Measurements from ENCODE around the gene SLC25A21.

Gene SLC25A21

GRCh38 chr14:36683083-36683724, 489.2 kb downstream of the SLC25A21 start:
- DNase-seq, result no peak

- no peak for DNase-seq
Observed at GRCh38 chr14:36682338-36682737, 490.1 kb downstream of the SLC25A21 start.

- peak; percentile 29 for DNase-seq
Observed at GRCh38 chr14:36676236-36676635, 496.2 kb downstream of the SLC25A21 start.

- DNase-seq, result no peak
Observed at GRCh38 chr14:36675581-36675980, 496.8 kb downstream of the SLC25A21 start.

- no peak for DNase-seq
Observed at GRCh38 chr14:36674659-36675058, 497.7 kb downstream of the SLC25A21 start.

GRCh38 chr14:36672095-36672494, 500.3 kb downstream of the SLC25A21 start:
- no peak for DNase-seq

GRCh38 chr14:36671149-36671548, 501.3 kb downstream of the SLC25A21 start:
- no peak for DNase-seq

GRCh38 chr14:36667679-36668078, 504.7 kb downstream of the SLC25A21 start:
- DNase-seq, result no peak

GRCh38 chr14:36666416-36667206, 505.8 kb downstream of the SLC25A21 start:
- DNase-seq, result peak; percentile 72

- no peak for DNase-seq
Observed at GRCh38 chr14:36665887-36666415, 506.5 kb downstream of the SLC25A21 start.

GRCh38 chr14:36664322-36665193, 507.8 kb downstream of the SLC25A21 start:
- DNase-seq, result peak; percentile 31

- DNase-seq, result peak; percentile 66
Observed at GRCh38 chr14:36663404-36664321, 508.7 kb downstream of the SLC25A21 start.

GRCh38 chr14:36662543-36663403, 509.6 kb downstream of the SLC25A21 start:
- peak; percentile 80 for DNase-seq

GRCh38 chr14:36662258-36662542, 510.2 kb downstream of the SLC25A21 start:
- DNase-seq, result no peak

GRCh38 chr14:36661506-36662257, 510.7 kb downstream of the SLC25A21 start, which contains the start of gene PAX9:
PAX9 (plus strand) TSS chr14:36661860; CDS start chr14:36662090, 230 bp downstream.
- DNase-seq, result peak; percentile 91

- peak; percentile 54 for DNase-seq
Observed at GRCh38 chr14:36660736-36661505, 511.5 kb downstream of the SLC25A21 start.

- DNase-seq, result peak; percentile 35
Observed at GRCh38 chr14:36659822-36660735, 512.3 kb downstream of the SLC25A21 start.
